Breast epithelium (tissue), 4 donors: ENCODE measurements around the gene POU3F3. TPM values are rescaled to one million over a fixed set of nuclear protein-coding genes. Genes with fewer than 3 reads are reported as not detected.

Experiments used
- DNase-seq, 2 donors: peaks; one replicate each; pipeline ENCODE4 v3.0.0-alpha.2; 2019; ENCODE audit warnings: low spot score in 2 of 2
- H3K27ac ChIP-seq, 2 donors: fragments of 200-600 bp; sonication (generic) in 1 of 2; one replicate each; pipeline ENCODE4 v1.5.1; 2016 to 2019; ENCODE audit warnings: mild to moderate bottlenecking in 1 of 2
- H3K27me3 ChIP-seq, 2 donors: fragments of 200-600 bp; sonication (generic) in 1 of 2; one replicate each; pipeline versions ENCODE4 v1.5.1 to v1.6.0; 2017 to 2019; ENCODE audit warnings: control low read depth in 1 of 2, mild to moderate bottlenecking in 1 of 2
- H3K36me3 ChIP-seq: fragments of 200-600 bp; one replicate; pipeline ENCODE4 v1.5.1; 2019
- H3K4me1 ChIP-seq, 2 donors: fragments of 200-600 bp; sonication (generic); one replicate each; pipeline ENCODE4 v1.5.1; 2016 to 2019; ENCODE audit warnings: control low read depth in 1 of 2
- H3K4me3 ChIP-seq, 3 donors: fragments of 200-600 bp; sonication (generic); 1 replicate in 2 of 3; 2 replicates in 1 of 3; pipeline ENCODE4 v1.5.1; 2016 to 2019; ENCODE audit warnings: mild to moderate bottlenecking in 3 of 3, moderate library complexity in 2 of 3
- H3K9me3 ChIP-seq, 2 donors: fragments of 200-600 bp; sonication (generic) in 1 of 2; one replicate each; pipeline ENCODE4 v1.5.1; 2016 to 2019; ENCODE audit warnings: control low read depth in 1 of 2
- POLR2A ChIP-seq: fragments of 450-650 bp; IDR thresholded peaks from one replicate; pipeline ENCODE4 v1.6.1; 2016; ENCODE audit warnings: antibody characterized with exemption, mild to moderate bottlenecking, moderate library complexity
- POLR2AphosphoS5 ChIP-seq, 3 donors: sonication (generic); formaldehyde crosslinking; IDR thresholded peaks; one replicate each; pipeline ENCODE4 v1.6.1; 2017; ENCODE audit warnings: antibody characterized with exemption in 3 of 3
- intact Hi-C: fragments of 100-400 bp; cut with DNase I; formaldehyde crosslinking; loops from one replicate; pipeline ENCODE4 v1.15.1; 2023; ENCODE audit warnings: low total_unique reads
- total RNA-seq, 3 donors: library from RNA; depleted of rRNA; stranded (reverse); fragments of >200 nt; gene quantifications; one replicate each; pipeline ENCODE4 v1.1.0, GENCODE V29; 2016
- TF ChIP-seq, protein P1 (sequence below), 3 donors: fragments of 450-650 bp; IDR thresholded peaks; one replicate each; pipeline ENCODE4 v1.5.1; 2016 to 2017; ENCODE audit warnings: antibody characterized with exemption in 3 of 3, mild to moderate bottlenecking in 3 of 3, moderate library complexity in 3 of 3

POU3F3 gene
- total RNA-seq, 3 donors from 2014 or later = 0.32 to 3.4 (median 0.98) TPM

DNA sequence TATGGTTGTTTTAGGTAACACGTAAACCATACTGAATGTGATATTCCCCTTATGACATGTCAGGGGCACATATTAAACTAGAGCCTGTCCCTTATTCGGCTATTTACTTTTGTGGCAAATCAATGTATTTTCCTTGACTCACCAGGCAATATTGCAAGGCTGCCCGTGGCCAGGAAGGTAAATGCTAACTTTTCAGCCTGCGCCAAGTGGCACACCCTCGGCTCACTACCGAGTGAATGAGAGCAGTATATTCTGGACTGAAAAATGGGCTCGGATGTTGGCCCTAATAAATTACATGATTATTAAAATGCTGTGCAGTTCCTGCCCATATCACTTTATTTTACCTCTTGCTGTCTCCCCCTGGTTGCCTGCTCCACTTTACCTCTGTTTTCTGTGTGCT lies 46.7 kb downstream of the POU3F3 start:
- Histone ChIP-seq H3K9me3 (no peaks in the 10 kb centered on the region), H3K4me1 (no peaks in the 10 kb centered on the region), H3K36me3 (no peaks in the 10 kb centered on the region), H3K27ac (no peak overlapping the region), H3K27me3 (peaks cover 0 to 7% of the 10 kb centered on the region in 2 donors), H3K4me3 (no peak overlapping the region)
- intact Hi-C loops = no loop called here
- no peak for DNase-seq
- TF ChIP-seq POLR2AphosphoS5 (IDR thresholded peaks at IDR 0.05) (no peak), POLR2A (no peak)
- TF ChIP-seq, protein P1, sequence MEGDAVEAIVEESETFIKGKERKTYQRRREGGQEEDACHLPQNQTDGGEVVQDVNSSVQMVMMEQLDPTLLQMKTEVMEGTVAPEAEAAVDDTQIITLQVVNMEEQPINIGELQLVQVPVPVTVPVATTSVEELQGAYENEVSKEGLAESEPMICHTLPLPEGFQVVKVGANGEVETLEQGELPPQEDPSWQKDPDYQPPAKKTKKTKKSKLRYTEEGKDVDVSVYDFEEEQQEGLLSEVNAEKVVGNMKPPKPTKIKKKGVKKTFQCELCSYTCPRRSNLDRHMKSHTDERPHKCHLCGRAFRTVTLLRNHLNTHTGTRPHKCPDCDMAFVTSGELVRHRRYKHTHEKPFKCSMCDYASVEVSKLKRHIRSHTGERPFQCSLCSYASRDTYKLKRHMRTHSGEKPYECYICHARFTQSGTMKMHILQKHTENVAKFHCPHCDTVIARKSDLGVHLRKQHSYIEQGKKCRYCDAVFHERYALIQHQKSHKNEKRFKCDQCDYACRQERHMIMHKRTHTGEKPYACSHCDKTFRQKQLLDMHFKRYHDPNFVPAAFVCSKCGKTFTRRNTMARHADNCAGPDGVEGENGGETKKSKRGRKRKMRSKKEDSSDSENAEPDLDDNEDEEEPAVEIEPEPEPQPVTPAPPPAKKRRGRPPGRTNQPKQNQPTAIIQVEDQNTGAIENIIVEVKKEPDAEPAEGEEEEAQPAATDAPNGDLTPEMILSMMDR (IDR thresholded peaks at IDR 0.05) = no peak

GRCh38 chr2:104901037-104901881 lies 47.3 kb downstream of the POU3F3 start:
- Histone ChIP-seq H3K27ac (no peak overlapping the region), H3K4me1 (no peaks in the 10 kb centered on the region), H3K4me3 (no peak overlapping the region), H3K36me3 (no peaks in the 10 kb centered on the region), H3K27me3 (peaks cover 0 to 7% of the 10 kb centered on the region in 2 donors), H3K9me3 (no peaks in the 10 kb centered on the region)
- TF ChIP-seq POLR2AphosphoS5 (IDR thresholded peaks at IDR 0.05) (no peak), POLR2A (no peak)
- TF ChIP-seq, protein P1 (IDR thresholded peaks at IDR 0.05) = no peak
- intact Hi-C loops = no loop called here
- no peak for DNase-seq

DNA sequence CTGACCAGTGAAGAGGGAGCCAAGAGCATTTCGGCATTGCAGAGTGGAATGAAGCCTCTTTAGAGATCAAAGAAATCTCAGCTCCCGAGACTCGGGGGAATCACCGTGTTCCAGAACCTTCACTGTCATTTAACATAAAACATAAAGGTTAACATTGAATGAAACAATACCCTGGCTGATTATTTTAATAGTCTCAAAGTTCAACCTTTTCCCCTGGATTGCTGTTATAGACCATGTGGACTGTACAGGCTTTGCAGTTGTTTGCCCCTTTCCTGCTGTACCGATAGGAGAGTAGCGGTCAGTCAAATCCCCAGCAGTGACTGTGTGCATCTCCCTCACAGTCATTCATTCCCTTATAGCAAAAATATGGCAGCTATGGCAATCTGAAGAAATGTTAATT lies 48.4 kb downstream of the POU3F3 start:
- H3K9me3 ChIP-seq = no peaks in the 10 kb centered on the region
- no peaks in the 10 kb centered on the region for H3K36me3 ChIP-seq
- H3K4me3 ChIP-seq = no peak overlapping the region
- no peak for TF ChIP-seq POLR2AphosphoS5 (IDR thresholded peaks at IDR 0.05)
- TF ChIP-seq, protein P1 (IDR thresholded peaks at IDR 0.05) = no peak
- no peak for TF ChIP-seq POLR2A
- no peak for DNase-seq
- H3K27ac ChIP-seq = no peak overlapping the region
- no peaks in the 10 kb centered on the region for H3K4me1 ChIP-seq
- intact Hi-C loops = no loop called here
- H3K27me3 ChIP-seq = peaks cover 0 to 7% of the 10 kb centered on the region in 2 donors

Other genes with a start within 250 kb of the POU3F3 start
- gene MRPS9, start 184.0 kb downstream of the POU3F3 start, total RNA-seq = 10 to 100 TPM; 14.1 to 26.3 (median 18.0) TPM